RKO (cell line): ENCODE measurements around the gene CCBE1.

Source experiments
- DNase-seq: peaks from one replicate; pipeline ENCODE4 v3.0.0-alpha.2; 2016; ENCODE audit warnings: low spot score

CCBE1 gene

GRCh38 chr18:59454909-59455727, 242.1 kb downstream of the CCBE1 start:
- no peak for DNase-seq

DNA sequence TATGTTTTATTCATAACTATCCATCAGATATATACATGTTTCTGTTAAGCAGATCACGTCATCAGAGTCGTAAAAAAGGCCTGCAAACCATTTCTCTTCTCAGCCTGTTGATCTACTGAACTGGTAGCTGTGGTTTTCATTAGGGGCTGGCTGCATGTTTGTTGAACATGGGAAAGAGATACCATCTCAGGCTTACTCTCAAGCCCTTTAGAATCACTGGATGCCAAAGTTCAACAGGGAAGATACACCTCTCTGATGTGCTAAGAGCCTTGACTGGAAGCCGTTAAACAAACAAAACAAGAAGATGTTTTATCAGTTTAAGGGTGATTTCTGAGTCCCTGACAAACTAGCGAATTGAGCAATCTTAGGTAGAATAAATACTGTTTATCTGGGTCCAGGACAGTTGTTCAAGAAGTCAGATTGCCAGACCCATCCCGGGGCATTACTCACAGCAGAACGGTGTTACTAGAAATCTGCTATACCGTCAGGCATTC, 243.7 kb downstream of the CCBE1 start:
- no peak for DNase-seq

GRCh38 chr18:59451963-59452362, 245.3 kb downstream of the CCBE1 start:
- DNase-seq = no peak

DNA sequence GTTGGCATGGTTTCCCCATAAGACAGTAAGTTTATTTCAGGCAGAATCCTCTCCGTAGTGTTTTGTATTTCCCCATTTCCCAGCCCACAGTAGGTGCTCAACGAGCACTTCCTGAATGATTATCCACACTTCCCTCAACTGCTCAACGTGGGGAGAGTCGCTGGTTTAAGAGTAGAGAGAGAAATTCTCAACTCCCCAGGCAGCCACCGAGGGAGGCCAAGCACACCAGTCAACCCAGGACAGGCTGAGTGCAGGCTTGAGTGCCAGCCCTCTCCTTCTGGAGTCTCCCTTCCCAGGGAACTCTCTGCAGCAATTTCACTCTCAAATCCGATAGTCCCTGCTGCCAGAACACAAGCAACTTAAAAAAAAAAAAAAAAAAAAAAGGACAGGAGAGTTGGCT, 246.2 kb downstream of the CCBE1 start:
- no peak for DNase-seq

GRCh38 chr18:59448546-59448945, 248.7 kb downstream of the CCBE1 start:
- DNase-seq = no peak

GRCh38 chr18:59446012-59446411, 251.2 kb downstream of the CCBE1 start:
- peak; percentile 17 for DNase-seq

GRCh38 chr18:59437851-59438569, 259.2 kb downstream of the CCBE1 start:
- DNase-seq = no peak

- DNase-seq = no peak
Measured at GRCh38 chr18:59432803-59433597, 264.2 kb downstream of the CCBE1 start.

DNA sequence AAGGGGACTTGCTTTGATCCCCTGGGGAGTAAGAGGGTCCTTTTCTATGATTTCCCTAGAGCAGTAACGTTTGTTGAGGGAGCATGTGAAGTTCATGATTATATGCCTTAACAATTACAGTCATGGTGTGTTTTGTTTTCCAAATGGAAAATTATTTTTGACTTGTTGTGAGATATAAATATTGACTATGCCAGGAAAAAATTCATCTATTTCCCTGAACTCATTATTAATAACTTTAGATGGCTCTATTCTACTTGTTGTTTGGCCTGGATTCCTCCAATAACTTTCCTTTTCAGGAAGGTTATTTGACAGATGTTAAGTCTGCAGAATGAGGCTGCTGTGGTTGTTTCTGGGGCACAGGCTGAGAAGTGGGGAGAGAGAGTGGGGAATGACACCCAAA, 266.1 kb downstream of the CCBE1 start:
- DNase-seq = no peak

DNA sequence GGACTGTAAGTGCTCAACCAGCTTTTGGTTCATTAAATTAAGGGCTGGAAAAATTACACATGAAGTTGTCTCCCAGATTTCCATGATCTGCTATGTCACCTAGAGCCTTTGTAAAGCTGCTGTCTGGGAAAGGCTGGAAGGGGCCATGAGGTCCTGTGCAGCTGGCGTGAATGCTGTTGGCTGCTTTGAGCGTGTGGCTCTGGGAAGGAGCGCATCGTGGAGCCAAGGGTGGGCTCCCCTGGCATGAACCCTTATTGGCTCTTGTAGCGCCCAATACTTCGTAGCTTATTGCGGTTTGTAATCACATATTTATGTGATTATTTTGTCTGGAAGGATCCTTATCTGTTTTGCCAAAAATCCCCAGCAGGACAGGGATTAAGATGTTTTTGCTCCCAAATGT, 267.6 kb downstream of the CCBE1 start:
- no peak for DNase-seq

GRCh38 chr18:59428018-59428417, 269.2 kb downstream of the CCBE1 start:
- no peak for DNase-seq

DNA sequence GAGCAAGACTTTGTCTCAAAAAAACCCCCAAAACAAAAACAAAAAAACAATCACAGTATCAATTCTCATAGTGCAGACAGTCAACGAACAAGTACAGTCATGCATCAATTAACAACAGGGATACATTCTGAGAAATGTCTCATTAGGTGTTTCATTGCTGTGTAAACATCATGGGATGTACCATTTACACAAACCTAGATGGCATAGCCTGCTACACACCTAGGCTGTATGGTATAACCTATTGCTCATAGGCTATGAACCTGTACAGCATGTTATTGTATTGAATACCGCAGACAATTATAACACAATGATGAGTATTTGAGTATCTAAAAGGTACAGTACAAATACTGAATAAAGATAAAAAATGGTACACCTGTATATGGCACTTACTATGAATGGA, 270.4 kb downstream of the CCBE1 start:
- no peak for DNase-seq

- DNase-seq = no peak
Measured at GRCh38 chr18:59423259-59423658, 274.0 kb downstream of the CCBE1 start.

DNA sequence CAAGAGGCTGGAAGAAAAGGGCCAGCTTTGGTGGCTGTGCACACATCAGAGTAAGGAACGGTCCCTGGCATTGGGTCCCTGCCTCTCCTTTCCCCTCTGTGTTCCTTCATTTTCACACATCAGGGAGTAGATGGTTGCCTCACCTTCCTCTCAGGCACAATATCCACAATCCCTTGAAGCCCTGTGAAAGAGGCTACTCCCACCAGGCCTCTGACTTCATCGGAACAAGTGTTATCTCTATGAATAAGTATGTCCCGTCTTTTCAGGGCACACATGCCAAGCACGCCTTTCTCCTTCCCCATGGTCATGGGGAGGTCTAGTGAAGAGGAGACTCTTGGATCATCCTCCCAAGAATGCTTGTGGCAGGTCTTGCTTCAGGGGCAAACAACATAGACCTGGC, 277.0 kb downstream of the CCBE1 start:
- no peak for DNase-seq

DNA sequence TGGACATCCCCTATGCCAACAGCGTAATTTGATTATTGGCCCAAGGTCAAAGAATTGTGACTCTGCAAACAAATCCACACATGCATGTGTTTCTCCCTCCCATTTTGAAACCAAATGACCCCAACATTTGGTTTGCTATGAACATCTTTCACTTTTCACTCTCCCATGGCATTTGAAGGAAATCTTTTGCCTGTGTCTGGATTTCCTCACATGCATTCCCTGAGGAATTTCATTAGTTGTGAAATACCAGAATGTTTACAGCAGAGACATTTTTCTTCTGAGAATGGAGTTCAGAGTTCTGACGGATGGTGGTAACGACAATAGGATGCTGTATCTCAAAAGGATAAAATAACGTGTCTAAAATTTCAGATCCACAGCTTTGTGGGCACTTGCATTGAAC, 277.8 kb downstream of the CCBE1 start:
- DNase-seq = no peak

DNA sequence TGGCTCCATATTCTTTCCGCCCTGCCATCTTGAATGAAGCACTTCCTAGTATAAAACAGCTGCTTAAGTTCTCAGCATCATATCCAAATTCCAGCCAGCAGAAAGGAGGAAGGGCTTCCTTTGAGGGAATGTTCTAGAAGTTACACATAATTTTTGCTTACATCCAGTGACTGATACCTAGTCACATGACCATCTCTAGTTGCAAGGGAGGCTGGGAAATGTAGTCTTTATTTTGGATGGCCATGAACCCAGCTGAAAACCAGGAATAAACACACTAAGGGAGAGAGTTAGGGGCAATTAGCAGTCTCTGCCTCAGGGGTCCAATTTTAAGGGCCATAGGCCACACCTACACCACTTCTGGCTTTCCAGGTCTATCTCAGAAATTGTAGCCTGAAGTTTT, 280.4 kb downstream of the CCBE1 start:
- DNase-seq = no peak

- DNase-seq = no peak
Measured at GRCh38 chr18:59414111-59414653, 283.0 kb downstream of the CCBE1 start.

DNA sequence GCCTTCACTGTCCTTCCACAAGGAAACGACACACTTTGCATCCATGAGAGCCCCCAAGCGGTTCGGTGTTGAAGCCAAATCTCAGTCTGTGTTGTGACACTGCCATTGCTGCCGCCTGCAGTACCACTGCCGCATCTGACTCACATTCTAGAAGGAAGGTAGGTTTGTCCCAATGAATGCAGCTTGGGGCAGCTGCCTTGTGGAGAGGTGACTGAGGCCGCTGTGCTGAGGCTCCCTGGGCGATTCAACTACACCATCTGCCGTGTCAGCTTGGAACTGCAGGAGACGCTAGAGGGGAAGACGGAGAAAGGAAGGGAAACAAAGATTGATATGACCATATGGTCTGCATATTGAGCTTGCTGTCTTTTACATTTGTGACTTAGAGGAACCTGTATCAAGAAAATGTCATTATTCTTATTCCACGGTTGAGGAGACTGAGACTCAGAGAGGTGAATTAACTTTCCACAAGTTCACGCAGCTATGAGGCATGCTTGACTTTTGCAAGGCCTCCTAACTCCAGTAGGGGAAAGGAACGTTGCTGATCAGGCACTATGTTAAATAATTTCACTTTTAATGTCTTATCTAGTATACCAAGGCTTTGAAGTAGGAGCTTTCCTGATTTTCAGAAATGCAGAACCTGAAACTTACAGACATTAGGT, 294.7 kb downstream of the CCBE1 start:
- DNase-seq = peak; percentile 82

- DNase-seq = no peak
Measured at GRCh38 chr18:59400407-59400806, 296.8 kb downstream of the CCBE1 start.

GRCh38 chr18:59395226-59396175, 301.7 kb downstream of the CCBE1 start:
- DNase-seq = no peak

GRCh38 chr18:59393381-59393780, 303.8 kb downstream of the CCBE1 start:
- DNase-seq = no peak
